ENCODE measurements around the gene TNFRSF19.

The TNFRSF19 gene

DNA sequence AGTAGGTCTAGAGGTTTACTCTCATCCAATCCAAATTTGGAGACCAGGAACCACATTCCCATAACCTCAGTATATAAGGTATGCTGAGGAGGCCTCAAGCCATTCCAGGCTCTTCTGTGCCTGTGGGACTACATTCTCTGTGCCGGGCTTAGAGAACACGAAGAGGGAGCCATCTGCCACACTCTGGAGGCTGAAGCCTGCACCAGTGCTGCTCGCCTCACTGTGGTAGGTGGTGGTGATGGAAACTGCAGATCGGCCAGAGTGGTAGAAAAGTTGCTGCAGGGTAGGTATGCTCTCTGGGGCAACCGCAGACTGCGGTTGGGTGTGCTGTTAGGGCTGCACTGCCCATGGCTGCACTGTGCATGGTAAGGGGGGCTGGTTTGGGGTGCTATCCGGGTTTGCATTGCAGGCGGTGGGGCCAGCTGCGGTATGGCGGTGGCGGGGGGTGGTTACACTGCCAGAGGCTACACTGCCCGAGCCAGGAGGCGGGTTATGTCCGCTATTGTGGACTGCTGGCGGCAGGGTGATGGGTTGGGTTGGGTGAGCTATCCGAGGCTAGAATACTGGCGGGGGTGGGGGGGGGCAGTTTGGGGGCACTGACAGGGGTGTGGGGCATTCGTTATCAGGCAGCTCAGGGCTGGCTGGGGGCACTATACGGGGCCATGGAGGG is 145.0 kb downstream of the TNFRSF19 start:
- H3K4me3 ChIP-seq (replicated peaks; ENCODE audit: low read depth, low read length): no peak overlapping the region
- TF ChIP-seq, protein P1, sequence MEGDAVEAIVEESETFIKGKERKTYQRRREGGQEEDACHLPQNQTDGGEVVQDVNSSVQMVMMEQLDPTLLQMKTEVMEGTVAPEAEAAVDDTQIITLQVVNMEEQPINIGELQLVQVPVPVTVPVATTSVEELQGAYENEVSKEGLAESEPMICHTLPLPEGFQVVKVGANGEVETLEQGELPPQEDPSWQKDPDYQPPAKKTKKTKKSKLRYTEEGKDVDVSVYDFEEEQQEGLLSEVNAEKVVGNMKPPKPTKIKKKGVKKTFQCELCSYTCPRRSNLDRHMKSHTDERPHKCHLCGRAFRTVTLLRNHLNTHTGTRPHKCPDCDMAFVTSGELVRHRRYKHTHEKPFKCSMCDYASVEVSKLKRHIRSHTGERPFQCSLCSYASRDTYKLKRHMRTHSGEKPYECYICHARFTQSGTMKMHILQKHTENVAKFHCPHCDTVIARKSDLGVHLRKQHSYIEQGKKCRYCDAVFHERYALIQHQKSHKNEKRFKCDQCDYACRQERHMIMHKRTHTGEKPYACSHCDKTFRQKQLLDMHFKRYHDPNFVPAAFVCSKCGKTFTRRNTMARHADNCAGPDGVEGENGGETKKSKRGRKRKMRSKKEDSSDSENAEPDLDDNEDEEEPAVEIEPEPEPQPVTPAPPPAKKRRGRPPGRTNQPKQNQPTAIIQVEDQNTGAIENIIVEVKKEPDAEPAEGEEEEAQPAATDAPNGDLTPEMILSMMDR (IDR thresholded peaks at IDR 0.05; ENCODE audit: low read length, missing control alignments): no peak

DNA sequence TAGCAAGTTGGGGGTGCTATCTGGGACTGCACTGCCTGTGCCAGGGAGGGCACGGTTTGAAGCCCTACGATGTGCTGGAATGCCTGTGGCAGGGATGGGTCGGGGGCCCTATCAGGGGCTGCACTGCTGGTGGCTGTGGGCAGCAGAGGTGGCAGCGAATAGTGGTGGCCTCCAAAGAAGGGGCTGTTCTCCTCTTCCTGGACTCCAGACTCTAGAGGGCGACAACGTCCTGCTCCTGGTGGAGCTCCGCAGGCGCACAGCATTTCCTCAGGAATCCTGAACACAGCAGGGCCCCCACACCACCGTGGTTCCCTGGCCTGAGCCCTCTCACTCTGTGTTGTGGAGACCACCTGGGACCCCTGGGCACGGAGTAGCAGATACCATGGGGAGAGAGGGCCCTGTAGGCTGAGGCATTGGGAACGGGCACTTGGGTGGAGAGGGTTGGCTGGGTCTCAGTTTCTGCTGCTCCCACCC is 145.6 kb downstream of the TNFRSF19 start:
- H3K4me3 ChIP-seq (replicated peaks; ENCODE audit: low read depth, low read length): no peak overlapping the region
- DNase-seq (ENCODE audit: low read depth): no peak
- TF ChIP-seq, protein P1 (IDR thresholded peaks at IDR 0.05; ENCODE audit: low read length, missing control alignments): peak; percentile 20

More for the DNA sequence above, 145.0 kb downstream of the TNFRSF19 start:
- no peak for DNase-seq (ENCODE audit: low read depth)

DNA sequence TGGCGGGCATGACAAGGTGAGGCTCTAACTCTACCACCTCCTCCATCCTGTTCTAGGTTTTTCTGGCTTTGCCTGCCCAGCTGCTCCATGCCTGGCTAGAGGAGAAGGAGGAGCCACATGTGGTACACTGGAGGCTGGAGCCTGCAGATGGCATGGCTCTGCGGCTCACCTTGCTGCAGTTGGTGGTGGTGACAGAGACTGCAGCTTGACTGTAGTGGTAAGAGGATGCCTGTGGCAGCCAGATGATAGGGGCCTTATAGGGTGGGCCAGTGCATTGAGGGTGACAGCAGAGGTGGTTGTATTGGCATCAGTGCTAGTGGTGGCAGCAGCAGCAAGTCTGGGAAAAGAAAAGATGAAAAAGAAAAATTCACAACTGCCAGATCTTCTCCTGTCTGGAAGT is 146.2 kb downstream of the TNFRSF19 start:
- no peak overlapping the region for H3K4me3 ChIP-seq (replicated peaks; ENCODE audit: low read depth, low read length)
- TF ChIP-seq, protein P1 (IDR thresholded peaks at IDR 0.05; ENCODE audit: low read length, missing control alignments): no peak
- DNase-seq (ENCODE audit: low read depth): no peak

DNA sequence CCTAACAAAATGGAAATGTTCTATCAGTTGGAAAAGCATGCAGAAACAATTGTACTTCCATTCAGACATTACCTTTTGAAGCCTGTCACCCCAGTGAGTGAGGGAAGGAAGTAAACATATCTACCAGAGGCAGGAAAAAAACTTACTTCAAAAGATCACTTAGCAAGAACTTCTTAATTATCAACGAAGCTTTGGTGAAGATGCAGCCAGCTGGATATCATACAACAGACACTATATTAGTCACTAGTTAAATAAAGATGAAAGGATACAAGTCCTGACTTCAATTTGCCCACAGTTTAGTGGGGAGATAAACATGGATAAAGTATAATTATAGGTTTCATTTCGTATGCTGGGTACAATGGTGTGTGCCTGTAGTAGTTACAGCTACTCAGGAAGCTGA is 148.8 kb downstream of the TNFRSF19 start:
- no peak overlapping the region for H3K4me3 ChIP-seq (replicated peaks; ENCODE audit: low read depth, low read length)
- TF ChIP-seq, protein P1 (IDR thresholded peaks at IDR 0.05; ENCODE audit: low read length, missing control alignments): no peak
- DNase-seq (ENCODE audit: low read depth): no peak

DNA sequence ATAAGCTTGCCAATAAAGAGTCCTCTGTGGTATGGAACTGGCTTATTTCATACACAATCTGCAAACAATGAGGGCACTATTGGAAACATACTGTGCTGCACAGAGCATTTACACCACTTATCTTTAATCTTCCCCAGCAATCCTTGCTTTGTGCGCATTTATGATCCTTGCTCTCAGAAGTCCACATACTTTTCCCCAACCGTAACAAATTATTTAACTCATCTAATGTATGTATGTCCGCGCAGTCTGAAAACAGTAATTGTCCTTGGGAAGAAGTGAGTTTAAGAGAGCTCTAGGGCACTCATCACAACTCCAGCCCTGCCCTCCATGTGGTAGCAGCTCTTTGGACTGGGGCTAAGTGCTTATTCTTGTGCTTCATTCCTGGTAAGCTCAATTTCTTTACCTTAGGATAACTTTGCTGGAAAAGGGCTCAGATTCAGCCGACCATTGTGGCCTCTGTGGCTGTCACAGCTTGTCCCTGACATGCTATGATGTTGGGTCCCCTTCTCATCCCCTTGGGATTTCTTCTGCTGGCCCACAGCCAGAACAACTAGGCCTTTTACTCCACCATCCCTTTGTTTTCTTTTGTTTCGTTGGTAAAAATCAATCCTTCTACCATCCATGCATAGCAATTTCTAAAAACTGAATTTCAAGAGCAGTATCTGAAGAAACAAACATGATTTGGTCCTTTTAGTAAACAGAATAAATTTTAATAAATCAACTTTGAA is 152.7 kb downstream of the TNFRSF19 start:
- no peak overlapping the region for H3K4me3 ChIP-seq (replicated peaks; ENCODE audit: low read depth, low read length)
- TF ChIP-seq, protein P1 (IDR thresholded peaks at IDR 0.05; ENCODE audit: low read length, missing control alignments): no peak
- DNase-seq (ENCODE audit: low read depth): no peak

DNA sequence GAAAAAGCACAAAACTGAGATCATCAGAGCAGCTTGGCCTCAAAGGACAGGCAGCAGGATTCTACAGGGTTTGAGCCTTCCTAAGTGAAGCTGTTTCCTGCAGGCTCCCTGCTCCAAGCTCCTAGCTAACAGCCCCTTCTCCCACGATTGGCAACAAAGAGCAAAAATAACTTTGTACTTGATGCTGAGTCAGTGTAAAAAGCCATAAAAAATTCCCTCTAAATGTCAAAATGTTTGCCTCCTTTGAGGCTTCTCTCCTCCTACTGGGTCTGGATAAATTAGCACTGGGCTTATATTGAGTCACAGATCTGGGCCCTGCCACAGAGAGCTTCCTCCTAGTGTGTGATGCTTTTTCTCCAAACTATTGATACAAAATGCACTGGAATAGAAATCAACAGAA is 153.3 kb downstream of the TNFRSF19 start:
- DNase-seq (ENCODE audit: low read depth): peak; percentile 39

More for the DNA sequence above, 153.3 kb downstream of the TNFRSF19 start:
- TF ChIP-seq, protein P1 (IDR thresholded peaks at IDR 0.05; ENCODE audit: low read length, missing control alignments): no peak
- H3K4me3 ChIP-seq (replicated peaks; ENCODE audit: low read depth, low read length): no peak overlapping the region

All from fibroblast of pulmonary artery (primary cell).